Ascending aorta (tissue), 2 donors: ENCODE results near the gene NSMCE4A. TPM values are rescaled to one million over a fixed set of nuclear protein-coding genes. Genes with fewer than 3 reads are reported as not detected.
"Not testable (repeated sequence)": the region's sequence is repeated elsewhere in the genome, so short reads cannot be mapped to it uniquely, and the experiment has no call there.

Source experiments
- DNase-seq, 2 donors: peaks; one replicate each; pipeline ENCODE4 v3.0.0-alpha.2; 2019; ENCODE audit warnings: low spot score in 2 of 2
- H3K27ac ChIP-seq, 2 donors: fragments of 200-600 bp; sonication (generic); one replicate each; pipeline ENCODE4 v1.5.1; 2016 to 2017; ENCODE audit warnings: mild to moderate bottlenecking in 1 of 2
- H3K27me3 ChIP-seq: fragments of 200-600 bp; sonication (generic); one replicate; pipeline ENCODE4 v1.5.1; 2017
- H3K36me3 ChIP-seq, 2 donors: fragments of 200-600 bp; sonication (generic); one replicate each; pipeline ENCODE4 v1.5.1; 2016
- H3K4me1 ChIP-seq, 2 donors: fragments of 200-600 bp; sonication (generic); one replicate each; pipeline ENCODE4 v1.5.1; 2016 to 2017; ENCODE audit warnings: mild to moderate bottlenecking in 1 of 2
- H3K4me3 ChIP-seq, 2 donors: fragments of 200-600 bp; sonication (generic); one replicate each; pipeline ENCODE4 v1.5.1; 2016 to 2017; ENCODE audit warnings: mild to moderate bottlenecking in 1 of 2
- H3K9me3 ChIP-seq, 2 donors: fragments of 200-600 bp; sonication (generic); one replicate each; pipeline ENCODE4 v1.5.1; 2016
- intact Hi-C: fragments of 100-400 bp; cut with DNase I; formaldehyde crosslinking; loops from one replicate; pipeline ENCODE4 v1.15.1; 2023
- total RNA-seq: library from RNA; depleted of rRNA; stranded (reverse); fragments of >200 nt; gene quantifications from one replicate; pipeline ENCODE4 v1.1.0, GENCODE V29; 2016
- TF ChIP-seq, protein P1 (sequence below), 3 experiments: fragments of 200-600 bp in 2 of 3; fragments of 450-650 bp in 1 of 3; sonication (generic) in 2 of 3; IDR thresholded peaks; one replicate each; pipeline ENCODE4 v1.5.1; 2016 to 2019; ENCODE audit warnings: antibody characterized with exemption in 3 of 3, mild to moderate bottlenecking in 1 of 3, moderate library complexity in 1 of 3

Gene NSMCE4A
- total RNA-seq, 1 donor from 2014 or later = 63.3 TPM

GRCh38 chr10:121976607-121977006, 1.6 kb upstream of the NSMCE4A start:
- TF ChIP-seq, protein P1, sequence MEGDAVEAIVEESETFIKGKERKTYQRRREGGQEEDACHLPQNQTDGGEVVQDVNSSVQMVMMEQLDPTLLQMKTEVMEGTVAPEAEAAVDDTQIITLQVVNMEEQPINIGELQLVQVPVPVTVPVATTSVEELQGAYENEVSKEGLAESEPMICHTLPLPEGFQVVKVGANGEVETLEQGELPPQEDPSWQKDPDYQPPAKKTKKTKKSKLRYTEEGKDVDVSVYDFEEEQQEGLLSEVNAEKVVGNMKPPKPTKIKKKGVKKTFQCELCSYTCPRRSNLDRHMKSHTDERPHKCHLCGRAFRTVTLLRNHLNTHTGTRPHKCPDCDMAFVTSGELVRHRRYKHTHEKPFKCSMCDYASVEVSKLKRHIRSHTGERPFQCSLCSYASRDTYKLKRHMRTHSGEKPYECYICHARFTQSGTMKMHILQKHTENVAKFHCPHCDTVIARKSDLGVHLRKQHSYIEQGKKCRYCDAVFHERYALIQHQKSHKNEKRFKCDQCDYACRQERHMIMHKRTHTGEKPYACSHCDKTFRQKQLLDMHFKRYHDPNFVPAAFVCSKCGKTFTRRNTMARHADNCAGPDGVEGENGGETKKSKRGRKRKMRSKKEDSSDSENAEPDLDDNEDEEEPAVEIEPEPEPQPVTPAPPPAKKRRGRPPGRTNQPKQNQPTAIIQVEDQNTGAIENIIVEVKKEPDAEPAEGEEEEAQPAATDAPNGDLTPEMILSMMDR (IDR thresholded peaks at IDR 0.05) = no peak
- intact Hi-C loops = loop anchor here (5.0 to 10.0 kb wide), 2 partner anchors 136 to 238 kb away; no protein-coding TSS in a partner anchor
- no peaks in the 10 kb centered on the region for H3K9me3 ChIP-seq
- H3K27ac ChIP-seq = no peak overlapping the region
- H3K4me3 ChIP-seq = no peak overlapping the region
- H3K4me1 ChIP-seq = peaks cover 0 to 16% of the 10 kb centered on the region in 2 donors
- no peak for DNase-seq
- peaks cover 0 to 6% of the 10 kb centered on the region in 2 donors for H3K36me3 ChIP-seq
- no peaks in the 10 kb centered on the region for H3K27me3 ChIP-seq

- TF ChIP-seq, protein P1 (IDR thresholded peaks at IDR 0.05) = peak in 1 of 3 experiments; percentile 81
- Histone ChIP-seq H3K27me3 (no peaks in the 10 kb centered on the region), H3K27ac (peak overlapping the region; percentile 93 to 96), H3K4me3 (peak overlapping the region; percentile 80 to 95), H3K4me1 (peaks cover 0 to 16% of the 10 kb centered on the region in 2 donors), H3K36me3 (peaks cover 0 to 11% of the 10 kb centered on the region in 2 donors), H3K9me3 (no peaks in the 10 kb centered on the region)
- no peak for DNase-seq
- intact Hi-C loops = loop anchor here (1.0 to 10.0 kb wide), 3 partner anchors 54 to 239 kb away; no protein-coding TSS in a partner anchor
These were observed 474 bp upstream of the NSMCE4A start for GRCh38 chr10:121975295-121976086.

GRCh38 chr10:121974019-121974534, 940 bp downstream of the NSMCE4A start:
- H3K4me3 ChIP-seq = peak overlapping the region; percentile 80 to 95
- intact Hi-C loops = loop anchor here (1.0 to 10.0 kb wide), 4 partner anchors 20 to 241 kb away; partner anchors contain the start of gene ATE1
- H3K9me3 ChIP-seq = no peaks in the 10 kb centered on the region
- H3K4me1 ChIP-seq = peaks cover 0 to 16% of the 10 kb centered on the region in 2 donors
- H3K27me3 ChIP-seq = no peaks in the 10 kb centered on the region
- no peak for DNase-seq
- peaks cover 0 to 20% of the 10 kb centered on the region in 2 donors for H3K36me3 ChIP-seq
- TF ChIP-seq, protein P1 (IDR thresholded peaks at IDR 0.05) = no peak
- H3K27ac ChIP-seq = peak overlapping the region; percentile 93 to 96

DNA sequence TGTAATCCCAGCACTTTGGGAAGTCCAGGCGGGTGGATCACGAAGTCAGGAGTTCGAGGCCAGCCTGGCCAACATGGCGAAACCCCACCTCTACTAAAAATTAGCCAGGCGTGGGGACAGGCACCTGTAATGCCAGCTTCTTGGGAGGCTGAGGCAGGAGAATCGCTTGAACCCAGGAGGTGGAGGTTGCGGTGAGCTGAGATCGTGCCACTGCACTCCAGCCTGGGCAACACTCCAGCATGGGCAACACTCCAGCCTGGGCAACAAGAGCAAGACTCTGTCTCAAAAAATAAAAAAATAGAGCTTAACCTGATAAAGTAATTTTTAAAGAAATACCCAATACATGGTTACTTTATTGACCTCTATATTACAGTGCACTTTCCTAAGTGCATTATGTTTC, 5.9 kb downstream of the NSMCE4A start:
- H3K27ac ChIP-seq, H3K27me3 ChIP-seq, H3K4me3 ChIP-seq, DNase-seq, intact Hi-C loops, H3K9me3 ChIP-seq: not testable (repeated sequence)
- Histone ChIP-seq H3K36me3 (peaks cover 31 to 67% of the 10 kb centered on the region in 2 donors), H3K4me1 (peaks cover 0 to 11% of the 10 kb centered on the region in 2 donors)

DNA sequence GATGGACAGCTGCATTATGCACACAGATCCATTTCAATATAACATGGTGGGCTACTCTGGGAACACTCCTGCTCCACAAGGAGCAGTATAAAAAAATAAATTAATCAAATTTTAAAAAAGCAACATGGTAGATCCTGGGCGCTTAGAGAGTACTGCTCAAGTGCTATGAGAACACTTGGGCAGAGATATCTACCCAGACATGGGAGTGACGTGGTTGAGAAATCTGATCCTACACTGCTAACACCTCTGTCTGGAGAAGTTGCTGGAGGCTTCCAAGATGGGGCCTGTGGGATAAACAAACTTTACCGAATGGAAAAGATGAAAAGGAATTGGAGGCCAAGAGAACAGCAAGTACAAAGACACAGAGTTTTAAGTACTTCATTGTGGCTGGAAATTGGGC, 9.0 kb downstream of the NSMCE4A start:
- TF ChIP-seq, protein P1 (IDR thresholded peaks at IDR 0.05) = no peak
- no peak for DNase-seq
- intact Hi-C loops = no loop called here
- Histone ChIP-seq H3K27me3 (no peaks in the 10 kb centered on the region), H3K9me3 (no peaks in the 10 kb centered on the region), H3K4me3 (no peak overlapping the region), H3K4me1 (no peaks in the 10 kb centered on the region), H3K36me3 (peaks cover 31 to 66% of the 10 kb centered on the region in 2 donors), H3K27ac (no peak overlapping the region)

GRCh38 chr10:121961456-121961855, 13.6 kb downstream of the NSMCE4A start:
- Histone ChIP-seq H3K27me3 (no peaks in the 10 kb centered on the region), H3K36me3 (peaks cover 33 to 56% of the 10 kb centered on the region in 2 donors), H3K9me3 (no peaks in the 10 kb centered on the region), H3K27ac (no peak overlapping the region), H3K4me1 (no peaks in the 10 kb centered on the region), H3K4me3 (no peak overlapping the region)
- no peak for DNase-seq
- intact Hi-C loops = no loop called here
- TF ChIP-seq, protein P1 (IDR thresholded peaks at IDR 0.05) = no peak
